Astrocyte (in vitro differentiated cells and primary cell): ENCODE measurements around the gene ENTPD5.

ENCODE experiments used
- CTCF ChIP-seq: IDR thresholded peaks from 2 replicates; pipeline ENCODE4 v1.5.1; 2011; ENCODE audit warnings: low read depth, mild to moderate bottlenecking, inconsistent platforms, low read length, moderate library complexity; ENCODE audit not compliant: insufficient read depth
- EZH2 ChIP-seq: IDR thresholded peaks from 2 replicates; pipeline ENCODE4 v1.6.1; 2012; ENCODE audit warnings: mild to moderate bottlenecking, low read length, inconsistent platforms; ENCODE audit not compliant: insufficient read depth

DNA sequence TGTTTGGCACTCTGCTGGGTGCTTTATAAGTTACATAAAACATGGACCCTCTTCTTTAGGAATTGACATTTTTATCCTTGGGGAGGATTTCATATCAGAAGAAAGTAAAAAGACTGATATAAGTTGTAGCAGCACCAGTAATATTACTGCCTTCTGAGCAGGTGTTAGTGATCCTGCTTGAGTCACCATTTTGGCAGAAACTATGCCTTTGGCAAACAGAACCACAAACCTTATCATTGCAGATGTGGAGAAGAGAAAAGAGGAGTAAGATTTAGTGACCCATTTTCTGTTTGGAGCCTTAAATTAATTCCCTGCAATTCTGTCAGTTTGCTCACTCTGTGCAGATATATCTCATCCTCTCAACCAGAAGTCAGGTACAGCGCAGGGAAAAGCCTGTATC, 109.4 kb downstream of the ENTPD5 start:
- TF ChIP-seq EZH2 (no peak), CTCF (no peak)
